GM20000 (cell line): ENCODE measurements around the gene CDKN1B.
A peak's percentile ranks its signal among the peaks of the same experiment; 100 is the strongest.

Experiments used
- DNase-seq: peaks from one replicate; pipeline ENCODE4 v3.0.0; 2012; ENCODE audit warnings: low spot score
- TF ChIP-seq, protein P1 (sequence below): IDR thresholded peaks from 2 replicates; pipeline ENCODE4 v1.5.1; 2012; ENCODE audit warnings: mild to moderate bottlenecking, control low read depth; ENCODE audit errors: extremely low read depth, missing control alignments

The CDKN1B gene

DNA sequence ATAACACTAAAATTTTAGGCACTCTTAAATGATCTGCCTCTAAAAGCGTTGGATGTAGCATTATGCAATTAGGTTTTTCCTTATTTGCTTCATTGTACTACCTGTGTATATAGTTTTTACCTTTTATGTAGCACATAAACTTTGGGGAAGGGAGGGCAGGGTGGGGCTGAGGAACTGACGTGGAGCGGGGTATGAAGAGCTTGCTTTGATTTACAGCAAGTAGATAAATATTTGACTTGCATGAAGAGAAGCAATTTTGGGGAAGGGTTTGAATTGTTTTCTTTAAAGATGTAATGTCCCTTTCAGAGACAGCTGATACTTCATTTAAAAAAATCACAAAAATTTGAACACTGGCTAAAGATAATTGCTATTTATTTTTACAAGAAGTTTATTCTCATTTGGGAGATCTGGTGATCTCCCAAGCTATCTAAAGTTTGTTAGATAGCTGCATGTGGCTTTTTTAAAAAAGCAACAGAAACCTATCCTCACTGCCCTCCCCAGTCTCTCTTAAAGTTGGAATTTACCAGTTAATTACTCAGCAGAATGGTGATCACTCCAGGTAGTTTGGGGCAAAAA is 4.1 kb downstream of the CDKN1B start:
- no peak for DNase-seq
- TF ChIP-seq, protein P1, sequence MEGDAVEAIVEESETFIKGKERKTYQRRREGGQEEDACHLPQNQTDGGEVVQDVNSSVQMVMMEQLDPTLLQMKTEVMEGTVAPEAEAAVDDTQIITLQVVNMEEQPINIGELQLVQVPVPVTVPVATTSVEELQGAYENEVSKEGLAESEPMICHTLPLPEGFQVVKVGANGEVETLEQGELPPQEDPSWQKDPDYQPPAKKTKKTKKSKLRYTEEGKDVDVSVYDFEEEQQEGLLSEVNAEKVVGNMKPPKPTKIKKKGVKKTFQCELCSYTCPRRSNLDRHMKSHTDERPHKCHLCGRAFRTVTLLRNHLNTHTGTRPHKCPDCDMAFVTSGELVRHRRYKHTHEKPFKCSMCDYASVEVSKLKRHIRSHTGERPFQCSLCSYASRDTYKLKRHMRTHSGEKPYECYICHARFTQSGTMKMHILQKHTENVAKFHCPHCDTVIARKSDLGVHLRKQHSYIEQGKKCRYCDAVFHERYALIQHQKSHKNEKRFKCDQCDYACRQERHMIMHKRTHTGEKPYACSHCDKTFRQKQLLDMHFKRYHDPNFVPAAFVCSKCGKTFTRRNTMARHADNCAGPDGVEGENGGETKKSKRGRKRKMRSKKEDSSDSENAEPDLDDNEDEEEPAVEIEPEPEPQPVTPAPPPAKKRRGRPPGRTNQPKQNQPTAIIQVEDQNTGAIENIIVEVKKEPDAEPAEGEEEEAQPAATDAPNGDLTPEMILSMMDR, result no peak

DNA sequence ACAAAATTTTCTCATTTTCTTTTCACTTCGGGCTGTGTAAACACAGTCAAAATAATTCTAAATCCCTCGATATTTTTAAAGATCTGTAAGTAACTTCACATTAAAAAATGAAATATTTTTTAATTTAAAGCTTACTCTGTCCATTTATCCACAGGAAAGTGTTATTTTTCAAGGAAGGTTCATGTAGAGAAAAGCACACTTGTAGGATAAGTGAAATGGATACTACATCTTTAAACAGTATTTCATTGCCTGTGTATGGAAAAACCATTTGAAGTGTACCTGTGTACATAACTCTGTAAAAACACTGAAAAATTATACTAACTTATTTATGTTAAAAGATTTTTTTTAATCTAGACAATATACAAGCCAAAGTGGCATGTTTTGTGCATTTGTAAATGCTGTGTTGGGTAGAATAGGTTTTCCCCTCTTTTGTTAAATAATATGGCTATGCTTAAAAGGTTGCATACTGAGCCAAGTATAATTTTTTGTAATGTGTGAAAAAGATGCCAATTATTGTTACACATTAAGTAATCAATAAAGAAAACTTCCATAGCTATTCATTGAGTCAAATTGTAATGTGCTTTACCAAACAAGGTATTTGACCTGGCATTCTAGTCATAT is 4.8 kb downstream of the CDKN1B start:
- no peak for DNase-seq
- TF ChIP-seq, protein P1, result no peak

DNA sequence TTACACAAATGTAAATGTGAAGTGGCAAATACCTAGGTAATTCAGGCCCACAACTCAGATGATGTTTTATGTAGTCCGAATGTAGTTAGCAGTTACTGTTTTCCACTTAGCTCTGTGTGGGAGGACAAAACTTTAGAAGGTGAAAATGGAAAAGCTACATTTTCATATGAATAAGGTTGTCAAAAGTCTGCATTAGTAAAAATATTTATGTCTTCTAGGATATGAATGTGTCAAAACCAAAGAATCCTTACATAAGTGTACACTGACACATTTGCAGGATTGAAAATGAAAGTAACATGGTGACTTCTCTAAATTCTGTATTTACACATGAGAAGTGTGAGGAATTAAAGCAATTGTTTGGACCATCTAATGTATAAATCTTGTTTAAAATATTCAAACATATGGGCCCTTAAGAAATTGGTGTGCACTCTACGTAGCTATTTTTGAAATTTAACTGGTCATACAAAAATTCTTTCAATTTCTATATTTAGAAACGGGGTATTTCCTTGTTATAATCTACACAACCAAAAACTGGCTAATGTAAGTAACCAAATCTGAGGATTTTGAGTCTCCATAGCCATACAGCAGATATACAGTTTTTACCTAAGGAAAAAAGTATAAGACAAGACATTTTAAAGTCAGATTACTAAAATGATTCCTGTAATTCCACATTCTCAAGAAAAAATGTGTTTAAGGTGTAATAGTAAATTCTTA is 5.4 kb downstream of the CDKN1B start:
- peak; percentile 42 for DNase-seq
- TF ChIP-seq, protein P1, result no peak

DNA sequence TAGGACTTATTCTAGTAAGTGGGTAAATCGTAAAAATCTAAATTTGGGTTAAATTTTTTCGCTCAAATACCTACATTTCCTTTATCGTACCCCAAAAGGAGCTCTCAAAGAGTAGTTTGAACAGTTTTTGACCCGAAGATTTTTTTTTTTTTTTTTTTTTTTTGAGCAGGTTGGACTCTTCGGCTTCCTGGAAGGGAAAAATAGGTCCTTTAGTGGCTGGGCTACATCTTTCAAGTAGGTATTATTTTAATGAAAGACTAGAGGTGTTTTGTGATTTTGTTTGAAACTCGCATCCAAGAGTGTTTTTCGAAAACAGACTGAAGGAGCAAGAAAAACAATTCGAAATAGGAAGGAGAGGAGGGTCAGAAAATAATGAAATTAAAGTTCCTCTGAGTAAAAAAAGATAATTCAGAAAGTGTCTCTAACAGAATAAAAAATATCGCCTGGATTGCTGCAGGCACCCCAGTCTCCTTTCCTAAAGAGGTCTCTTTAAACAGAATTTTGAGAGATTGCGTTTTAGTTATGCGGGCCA is 6.0 kb downstream of the CDKN1B start:
- TF ChIP-seq, protein P1, result no peak
- DNase-seq, result no peak

DNA sequence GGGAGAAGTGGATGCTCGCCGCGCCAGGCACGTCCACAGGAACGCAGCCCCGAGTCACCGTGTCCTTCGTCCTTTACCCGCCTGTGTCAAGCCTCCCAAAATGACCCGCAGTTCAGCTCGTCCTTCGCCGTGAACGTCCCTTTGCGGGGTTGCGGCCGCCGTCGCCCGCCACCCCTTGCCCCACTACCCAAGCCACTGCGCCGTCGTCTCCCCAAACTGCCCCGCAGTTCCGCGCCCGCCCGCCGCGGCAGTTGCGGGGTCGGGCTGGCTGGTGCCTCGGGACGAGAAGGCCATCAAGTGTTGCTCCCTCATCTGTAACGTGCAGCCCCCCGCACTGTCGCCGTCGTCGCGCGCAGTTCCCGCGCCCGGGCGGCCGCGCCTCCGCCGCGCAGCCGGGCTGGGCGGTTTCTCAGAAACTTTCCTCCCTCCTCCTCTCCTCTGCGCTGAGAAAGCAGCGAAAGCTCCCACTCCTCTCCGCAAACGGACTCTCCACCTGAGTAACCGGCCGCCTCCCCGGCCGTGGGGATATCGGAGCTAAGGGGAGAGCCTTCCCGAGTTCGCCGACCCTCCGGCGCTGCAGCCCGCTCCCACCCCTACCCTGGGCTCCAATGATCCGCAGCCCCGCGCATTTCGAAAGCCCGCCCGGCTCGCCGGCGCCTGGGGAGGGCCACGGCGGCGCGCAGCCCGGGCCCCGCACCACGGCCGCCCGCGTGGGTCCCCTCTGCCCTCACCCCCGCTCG is 6.7 kb downstream of the CDKN1B start:
- peak; percentile 48 for DNase-seq

DNA sequence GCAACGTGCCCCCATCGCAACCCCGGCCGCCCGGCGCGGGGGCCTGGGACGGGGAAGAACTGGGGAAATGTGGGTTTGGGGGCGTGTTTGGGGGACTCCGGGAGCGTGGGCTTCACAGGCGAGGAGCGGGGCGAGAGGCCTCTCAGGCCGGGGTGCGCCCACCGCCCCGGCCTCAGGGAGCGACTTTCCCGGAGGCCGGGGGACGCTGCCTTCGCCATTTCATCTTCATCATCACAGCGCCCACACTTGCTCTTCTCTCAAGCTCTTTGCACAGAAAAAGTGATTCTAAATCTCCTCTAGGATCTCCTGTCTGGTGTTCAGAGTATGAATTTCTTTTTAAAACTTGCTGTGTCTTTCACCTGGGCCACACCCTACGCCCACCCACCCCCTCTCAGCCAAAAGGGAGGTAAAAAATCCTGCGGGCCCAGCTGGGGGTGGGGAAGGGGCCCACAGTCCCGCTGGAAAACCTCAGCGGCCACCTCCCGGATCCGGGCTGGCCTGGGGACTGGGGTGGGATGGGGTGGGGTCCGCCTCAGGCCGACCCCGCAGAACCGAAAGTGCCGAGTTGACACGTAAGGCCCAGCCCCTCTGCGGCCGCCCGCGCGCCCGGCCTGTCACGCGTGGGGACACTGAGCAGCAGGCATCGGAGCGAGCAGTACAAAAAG is 7.4 kb downstream of the CDKN1B start:
- peak; percentile 39 for DNase-seq

More for the DNA sequence above, 6.7 kb downstream of the CDKN1B start:
- TF ChIP-seq, protein P1, result no peak

More for the DNA sequence above, 7.4 kb downstream of the CDKN1B start:
- TF ChIP-seq, protein P1, result no peak
